Smooth muscle cell (in vitro differentiated cells): ENCODE results near the gene UCN2. TPM values are rescaled to one million over a fixed set of nuclear protein-coding genes. Genes with fewer than 3 reads are reported as not detected.
"Not testable (repeated sequence)": the region's sequence is repeated elsewhere in the genome, so short reads cannot be mapped to it uniquely, and the experiment has no call there.

Experiments used
- DNase-seq: peaks from one replicate; lab custom pipeline; 2025; ENCODE audit not compliant: unreplicated experiment; lab: John Stamatoyannopoulos, UW
- H2AFZ ChIP-seq: fragments of 200-600 bp; sonication (generic); 2 replicates; pipeline ENCODE4 v1.6.0; 2016; ENCODE audit warnings: antibody characterized with exemption, low read depth, mild to moderate bottlenecking
- H3F3A ChIP-seq: fragments of 200-600 bp; sonication (generic); 2 replicates; pipeline ENCODE4 v1.6.0; 2017; ENCODE audit warnings: antibody characterized with exemption, low read depth
- H3K27ac ChIP-seq: fragments of 200-600 bp; sonication (generic); 2 replicates; pipeline ENCODE4 v1.5.1; 2016; ENCODE audit warnings: low read depth, mild to moderate bottlenecking
- H3K27me3 ChIP-seq: fragments of 200-600 bp; sonication (generic); 2 replicates; pipeline ENCODE4 v1.6.1; 2016; ENCODE audit warnings: low read depth, mild to moderate bottlenecking
- H3K36me3 ChIP-seq: fragments of 200-600 bp; sonication (generic); 2 replicates; pipeline ENCODE4 v1.5.1; 2016; ENCODE audit warnings: low read depth
- H3K4me1 ChIP-seq: fragments of 200-600 bp; sonication (generic); 2 replicates; pipeline ENCODE4 v1.5.1; 2016; ENCODE audit warnings: low read depth
- H3K4me2 ChIP-seq: fragments of 200-600 bp; sonication (generic); 2 replicates; pipeline ENCODE4 v1.6.0; 2016; ENCODE audit warnings: mild to moderate bottlenecking
- H3K4me3 ChIP-seq: fragments of 200-600 bp; sonication (generic); 2 replicates; pipeline ENCODE4 v1.5.1; 2016; ENCODE audit warnings: mild to moderate bottlenecking
- H3K79me2 ChIP-seq: fragments of 200-600 bp; sonication (generic); 2 replicates; pipeline ENCODE4 v1.6.0; 2016; ENCODE audit warnings: low read depth, mild to moderate bottlenecking
- H3K9ac ChIP-seq: fragments of 200-600 bp; sonication (generic); 2 replicates; pipeline ENCODE4 v1.6.0; 2016; ENCODE audit warnings: low read depth
- H3K9me3 ChIP-seq: fragments of 200-600 bp; sonication (generic); replicated peaks from 2 replicates; pipeline ENCODE4 v1.5.1; 2016; ENCODE audit warnings: low read depth
- H4K20me1 ChIP-seq: fragments of 200-600 bp; sonication (generic); 2 replicates; pipeline ENCODE4 v1.6.0; 2016; ENCODE audit warnings: low read depth
- CTCF ChIP-seq: fragments of 200-600 bp; sonication (generic); IDR thresholded peaks from 2 replicates; pipeline ENCODE4 v1.5.1; 2017; ENCODE audit warnings: borderline replicate concordance, mild to moderate bottlenecking, antibody characterized with exemption; ENCODE audit not compliant: insufficient read depth, poor library complexity, severe bottlenecking
- WGBS: methylation state at CpG from one replicate; pipeline ENCODE4 v1.1.7; 2016; ENCODE audit warnings: low lambda C conversion rate; 5-methylcytosine and 5-hydroxymethylcytosine counted together
- polyA plus RNA-seq: library from polyadenylated mRNA; unstranded; fragments of >200 nt; fragmentation: Nextera tagmentation; extraction: Ambion mirVana; gene quantifications from 2 replicates; pipeline ENCODE4 v1.2.1, GENCODE V29; 2016
- total RNA-seq: library from RNA; depleted of rRNA; stranded (reverse); fragments of >200 nt; gene quantifications from 2 replicates; pipeline ENCODE4 v1.2.3, GENCODE V29; 2014

Gene UCN2
- total and polyA plus RNA-seq, 2 experiments from 2014 or later = 4.3 to 7.0 TPM

GRCh38 chr3:48552111-48552951 lies 11.2 kb downstream of the UCN2 start:
- H3K27ac ChIP-seq = no peak overlapping the region
- WGBS = 85% methylated on average over 14 of the region's 14 CpGs

GRCh38 chr3:48551651-48552050 lies 11.9 kb downstream of the UCN2 start:
- H3K9ac ChIP-seq, H3K9me3 ChIP-seq, H3F3A ChIP-seq, H2AFZ ChIP-seq, H3K4me3 ChIP-seq, DNase-seq, H3K4me2 ChIP-seq, H3K27ac ChIP-seq, H3K36me3 ChIP-seq, H3K27me3 ChIP-seq: not testable (repeated sequence)
- Histone ChIP-seq H3K79me2 (peaks cover 49% of the 10 kb centered on the region), H4K20me1 (peaks cover 95% of the 10 kb centered on the region), H3K4me1 (peaks cover 15% of the 10 kb centered on the region)
- 92% methylated on average over 7 of the region's 7 CpGs for WGBS

More at GRCh38 chr3:48552111-48552951, 11.2 kb downstream of the UCN2 start:
- H3K4me2 ChIP-seq = no peak overlapping the region
- H3F3A ChIP-seq = no peaks in the 10 kb centered on the region
- H3K9ac ChIP-seq = no peak overlapping the region
- peaks cover 49% of the 10 kb centered on the region for H3K79me2 ChIP-seq
- no peak for DNase-seq
- no peak overlapping the region for H2AFZ ChIP-seq
- TF ChIP-seq CTCF = no peak
- H3K4me1 ChIP-seq = peaks cover 15% of the 10 kb centered on the region
- no peaks in the 10 kb centered on the region for H3K9me3 ChIP-seq
- H4K20me1 ChIP-seq = peaks cover 88% of the 10 kb centered on the region
- H3K36me3 ChIP-seq = no peaks in the 10 kb centered on the region
- no peak overlapping the region for H3K4me3 ChIP-seq
- no peaks in the 10 kb centered on the region for H3K27me3 ChIP-seq

GRCh38 chr3:48548729-48549705 lies 14.6 kb downstream of the UCN2 start:
- Histone ChIP-seq H3K79me2 (peaks cover 24% of the 10 kb centered on the region), H3K9me3 (no peaks in the 10 kb centered on the region), H3K27me3 (no peaks in the 10 kb centered on the region), H3F3A (no peaks in the 10 kb centered on the region), H3K4me1 (no peaks in the 10 kb centered on the region), H3K4me2 (no peak overlapping the region), H3K36me3 (peaks cover 13% of the 10 kb centered on the region), H3K9ac (no peak overlapping the region), H2AFZ (no peak overlapping the region), H4K20me1 (peaks cover 99% of the 10 kb centered on the region), H3K27ac (no peak overlapping the region), H3K4me3 (no peak overlapping the region)
- peak; percentile 85 for TF ChIP-seq CTCF
- peak; percentile 17 for DNase-seq
- 73% methylated on average over 10 of the region's 10 CpGs for WGBS

GRCh38 chr3:48548126-48548525 lies 15.5 kb downstream of the UCN2 start:
- Histone ChIP-seq H3K36me3 (peaks cover 13% of the 10 kb centered on the region), H2AFZ (no peak overlapping the region), H3K9ac (no peak overlapping the region), H3K4me1 (no peaks in the 10 kb centered on the region), H3K4me3 (no peak overlapping the region), H3K27ac (no peak overlapping the region), H3K27me3 (no peaks in the 10 kb centered on the region), H3K9me3 (no peaks in the 10 kb centered on the region), H3K4me2 (no peak overlapping the region), H3K79me2 (peaks cover 16% of the 10 kb centered on the region), H3F3A (no peaks in the 10 kb centered on the region), H4K20me1 (peaks cover 99% of the 10 kb centered on the region)
- 95% methylated on average over 5 of the region's 5 CpGs for WGBS
- DNase-seq = no peak
- TF ChIP-seq CTCF = no peak
